KMS-11 (cell line): ENCODE measurements around the gene PLA2G4A.

Experiments used
- H2AFZ ChIP-seq: fragments of 200-600 bp; sonication (generic); 2 replicates; pipeline ENCODE4 v1.6.1; 2016; ENCODE audit warnings: antibody characterized with exemption, mixed run types, low read depth
- H3K27ac ChIP-seq: fragments of 200-600 bp; sonication (generic); 2 replicates; pipeline ENCODE4 v1.6.1; 2016; ENCODE audit warnings: mild to moderate bottlenecking, mixed run types
- H3K27me3 ChIP-seq: fragments of 200-600 bp; sonication (generic); 2 replicates; pipeline ENCODE4 v1.6.1; 2017; ENCODE audit warnings: mild to moderate bottlenecking, low read depth, mixed run types, moderate library complexity; ENCODE audit not compliant: insufficient read depth
- H3K36me3 ChIP-seq: fragments of 200-600 bp; sonication (generic); 2 replicates; pipeline ENCODE4 v1.6.1; 2017; ENCODE audit warnings: mild to moderate bottlenecking, mixed run types; ENCODE audit not compliant: insufficient read depth
- H3K4me1 ChIP-seq: fragments of 200-600 bp; sonication (generic); 2 replicates; pipeline ENCODE4 v1.6.1; 2016; ENCODE audit warnings: mild to moderate bottlenecking, low read depth, mixed run types; ENCODE audit not compliant: poor library complexity, severe bottlenecking
- H3K4me2 ChIP-seq: fragments of 200-600 bp; sonication (generic); 2 replicates; pipeline ENCODE4 v1.7.0; 2016; ENCODE audit warnings: mild to moderate bottlenecking, mixed run types
- H3K4me3 ChIP-seq: fragments of 200-600 bp; sonication (generic); IDR thresholded peaks from 2 replicates; pipeline ENCODE4 v1.6.1; 2017; ENCODE audit warnings: low read depth, low read length, mixed read lengths; ENCODE audit not compliant: insufficient read depth
- H3K79me2 ChIP-seq: fragments of 200-600 bp; sonication (generic); 2 replicates; pipeline ENCODE4 v1.6.1; 2016; ENCODE audit warnings: low read depth, mixed run types; ENCODE audit not compliant: insufficient read depth
- H3K9ac ChIP-seq: fragments of 200-600 bp; sonication (generic); 2 replicates; pipeline ENCODE4 v1.6.1; 2016; ENCODE audit warnings: mild to moderate bottlenecking, mixed run types
- H4K20me1 ChIP-seq: fragments of 200-600 bp; sonication (generic); 2 replicates; pipeline ENCODE4 v1.6.1; 2016; ENCODE audit warnings: mild to moderate bottlenecking, mixed run types; ENCODE audit not compliant: insufficient read depth
- TF ChIP-seq, protein P1 (sequence below): fragments of 200-600 bp; sonication (generic); conservative IDR thresholded peaks from 2 replicates; pipeline ENCODE4 v1.6.1; 2017; ENCODE audit warnings: low read depth, mild to moderate bottlenecking, antibody characterized with exemption, low read length, moderate library complexity, mixed read lengths

The PLA2G4A gene

DNA sequence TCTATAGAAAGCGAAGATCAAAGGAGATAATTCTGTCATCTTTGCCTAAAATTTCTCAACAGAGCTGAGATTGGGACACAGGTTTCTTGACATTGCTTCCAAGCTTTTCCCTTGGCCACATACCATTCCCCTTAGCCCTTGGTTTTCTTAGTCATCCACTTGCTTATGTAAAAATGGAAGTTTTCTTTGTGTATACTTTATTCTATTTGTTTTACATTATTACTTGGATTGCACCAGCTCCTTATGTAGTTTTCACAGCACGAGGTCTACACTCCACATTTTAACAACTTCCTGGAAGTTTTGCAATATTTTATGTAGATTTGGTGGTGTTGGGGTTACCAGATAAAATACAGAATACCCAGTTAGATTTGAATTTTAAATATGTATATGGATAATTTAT lies 129.8 kb downstream of the PLA2G4A start:
- Histone ChIP-seq H3K27ac (no peak overlapping the region), H3K4me2 (no peak overlapping the region), H3K79me2 (no peaks in the 10 kb centered on the region), H4K20me1 (no peaks in the 10 kb centered on the region), H3K27me3 (no peaks in the 10 kb centered on the region), H3K4me1 (peaks cover 10% of the 10 kb centered on the region), H3K36me3 (no peaks in the 10 kb centered on the region), H2AFZ (no peak overlapping the region), H3K4me3 (no peak overlapping the region), H3K9ac (no peak overlapping the region)
- TF ChIP-seq, protein P1, sequence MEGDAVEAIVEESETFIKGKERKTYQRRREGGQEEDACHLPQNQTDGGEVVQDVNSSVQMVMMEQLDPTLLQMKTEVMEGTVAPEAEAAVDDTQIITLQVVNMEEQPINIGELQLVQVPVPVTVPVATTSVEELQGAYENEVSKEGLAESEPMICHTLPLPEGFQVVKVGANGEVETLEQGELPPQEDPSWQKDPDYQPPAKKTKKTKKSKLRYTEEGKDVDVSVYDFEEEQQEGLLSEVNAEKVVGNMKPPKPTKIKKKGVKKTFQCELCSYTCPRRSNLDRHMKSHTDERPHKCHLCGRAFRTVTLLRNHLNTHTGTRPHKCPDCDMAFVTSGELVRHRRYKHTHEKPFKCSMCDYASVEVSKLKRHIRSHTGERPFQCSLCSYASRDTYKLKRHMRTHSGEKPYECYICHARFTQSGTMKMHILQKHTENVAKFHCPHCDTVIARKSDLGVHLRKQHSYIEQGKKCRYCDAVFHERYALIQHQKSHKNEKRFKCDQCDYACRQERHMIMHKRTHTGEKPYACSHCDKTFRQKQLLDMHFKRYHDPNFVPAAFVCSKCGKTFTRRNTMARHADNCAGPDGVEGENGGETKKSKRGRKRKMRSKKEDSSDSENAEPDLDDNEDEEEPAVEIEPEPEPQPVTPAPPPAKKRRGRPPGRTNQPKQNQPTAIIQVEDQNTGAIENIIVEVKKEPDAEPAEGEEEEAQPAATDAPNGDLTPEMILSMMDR, result no peak

GRCh38 chr1:186960861-186961260 lies 132.1 kb downstream of the PLA2G4A start:
- no peaks in the 10 kb centered on the region for H3K36me3 ChIP-seq
- no peaks in the 10 kb centered on the region for H3K79me2 ChIP-seq
- no peak overlapping the region for H3K4me2 ChIP-seq
- H3K4me1 ChIP-seq, result peaks cover 10% of the 10 kb centered on the region
- TF ChIP-seq, protein P1, result no peak
- H3K27me3 ChIP-seq, result no peaks in the 10 kb centered on the region
- no peak overlapping the region for H2AFZ ChIP-seq
- H3K9ac ChIP-seq, result no peak overlapping the region
- H3K4me3 ChIP-seq, result no peak overlapping the region
- no peaks in the 10 kb centered on the region for H4K20me1 ChIP-seq
- no peak overlapping the region for H3K27ac ChIP-seq

- H3K27me3 ChIP-seq, result no peaks in the 10 kb centered on the region
- no peak overlapping the region for H3K9ac ChIP-seq
- peaks cover 10% of the 10 kb centered on the region for H3K4me1 ChIP-seq
- no peaks in the 10 kb centered on the region for H3K36me3 ChIP-seq
- no peak overlapping the region for H2AFZ ChIP-seq
- no peak overlapping the region for H3K27ac ChIP-seq
- TF ChIP-seq, protein P1, result no peak
- H3K4me2 ChIP-seq, result no peak overlapping the region
- H3K4me3 ChIP-seq, result no peak overlapping the region
- no peaks in the 10 kb centered on the region for H3K79me2 ChIP-seq
- no peaks in the 10 kb centered on the region for H4K20me1 ChIP-seq
These were observed 137.1 kb downstream of the PLA2G4A start for GRCh38 chr1:186965847-186966246.

GRCh38 chr1:186966456-186966855 lies 137.7 kb downstream of the PLA2G4A start:
- Histone ChIP-seq H4K20me1 (no peaks in the 10 kb centered on the region), H3K4me3 (no peak overlapping the region), H3K27ac (no peak overlapping the region), H3K9ac (no peak overlapping the region), H3K79me2 (no peaks in the 10 kb centered on the region), H3K4me2 (no peak overlapping the region), H3K27me3 (no peaks in the 10 kb centered on the region), H2AFZ (no peak overlapping the region), H3K4me1 (peaks cover 7% of the 10 kb centered on the region), H3K36me3 (no peaks in the 10 kb centered on the region)
- TF ChIP-seq, protein P1, result no peak
